ENCODE results near the gene NEXN.

DNA sequence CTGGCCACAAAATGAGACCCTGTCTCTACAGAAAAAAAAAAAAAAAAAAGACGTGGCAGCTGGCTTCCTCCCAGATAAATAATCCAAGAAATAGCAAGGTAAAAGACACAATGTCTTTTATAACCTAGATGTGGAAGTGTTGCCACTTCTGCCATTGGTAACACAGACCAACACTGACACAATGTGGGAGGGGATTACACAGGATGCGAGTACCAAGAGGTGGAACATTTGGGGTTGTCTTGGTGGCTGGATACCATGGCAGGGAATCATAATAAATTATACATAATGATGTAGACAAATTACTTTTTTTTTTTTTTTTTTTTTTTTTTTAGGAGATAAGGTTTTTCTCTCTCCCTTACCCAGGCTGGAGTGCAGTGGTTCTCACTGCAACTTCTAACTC lies 6.0 kb upstream of the NEXN start:
- TF ChIP-seq ZNF12 (CRISPR knock-in tag; IDR thresholded peaks at IDR 0.05) (no peak), IRF2 (CRISPR knock-in tag; IDR thresholded peaks at IDR 0.05) (no peak), PPARG (CRISPR knock-in tag; conservative IDR thresholded peaks at IDR 0.05) (no peak), POLR2AphosphoS5 (IDR thresholded peaks at IDR 0.05; ENCODE audit: low read depth, low read length) (no peak), SIN3A (IDR thresholded peaks at IDR 0.05; ENCODE audit: borderline replicate concordance, low read depth, low read length) (no peak), NR2F2 (IDR thresholded peaks at IDR 0.05; ENCODE audit: borderline replicate concordance, low read depth) (no peak), CBFB (CRISPR knock-in tag; IDR thresholded peaks at IDR 0.05) (no peak), MAFG (CRISPR knock-in tag; IDR thresholded peaks at IDR 0.05) (no peak), NFATC3 (CRISPR knock-in tag; IDR thresholded peaks at IDR 0.05) (no peak), ELF1 (CRISPR knock-in tag; IDR thresholded peaks at IDR 0.05) (no peak), CREM (IDR thresholded peaks at IDR 0.05) (no peak), CREM (CRISPR knock-in tag; IDR thresholded peaks at IDR 0.05) (no peak)
- TF ChIP-seq, protein P1, sequence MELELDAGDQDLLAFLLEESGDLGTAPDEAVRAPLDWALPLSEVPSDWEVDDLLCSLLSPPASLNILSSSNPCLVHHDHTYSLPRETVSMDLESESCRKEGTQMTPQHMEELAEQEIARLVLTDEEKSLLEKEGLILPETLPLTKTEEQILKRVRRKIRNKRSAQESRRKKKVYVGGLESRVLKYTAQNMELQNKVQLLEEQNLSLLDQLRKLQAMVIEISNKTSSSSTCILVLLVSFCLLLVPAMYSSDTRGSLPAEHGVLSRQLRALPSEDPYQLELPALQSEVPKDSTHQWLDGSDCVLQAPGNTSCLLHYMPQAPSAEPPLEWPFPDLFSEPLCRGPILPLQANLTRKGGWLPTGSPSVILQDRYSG (CRISPR knock-in tag; IDR thresholded peaks at IDR 0.05): no peak
- TF ChIP-seq, protein P2, sequence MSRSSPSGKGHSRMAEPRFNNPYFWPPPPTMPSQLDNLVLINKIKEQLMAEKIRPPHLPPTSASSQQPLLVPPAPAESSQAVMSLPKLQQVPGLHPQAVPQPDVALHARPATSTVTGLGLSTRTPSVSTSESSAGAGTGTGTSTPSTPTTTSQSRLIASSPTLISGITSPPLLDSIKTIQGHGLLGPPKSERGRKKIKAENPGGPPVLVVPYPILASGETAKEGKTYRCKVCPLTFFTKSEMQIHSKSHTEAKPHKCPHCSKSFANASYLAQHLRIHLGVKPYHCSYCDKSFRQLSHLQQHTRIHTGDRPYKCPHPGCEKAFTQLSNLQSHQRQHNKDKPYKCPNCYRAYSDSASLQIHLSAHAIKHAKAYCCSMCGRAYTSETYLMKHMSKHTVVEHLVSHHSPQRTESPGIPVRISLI (CRISPR knock-in tag; IDR thresholded peaks at IDR 0.05; ENCODE audit: borderline replicate concordance): no peak
- TF ChIP-seq, protein P3, sequence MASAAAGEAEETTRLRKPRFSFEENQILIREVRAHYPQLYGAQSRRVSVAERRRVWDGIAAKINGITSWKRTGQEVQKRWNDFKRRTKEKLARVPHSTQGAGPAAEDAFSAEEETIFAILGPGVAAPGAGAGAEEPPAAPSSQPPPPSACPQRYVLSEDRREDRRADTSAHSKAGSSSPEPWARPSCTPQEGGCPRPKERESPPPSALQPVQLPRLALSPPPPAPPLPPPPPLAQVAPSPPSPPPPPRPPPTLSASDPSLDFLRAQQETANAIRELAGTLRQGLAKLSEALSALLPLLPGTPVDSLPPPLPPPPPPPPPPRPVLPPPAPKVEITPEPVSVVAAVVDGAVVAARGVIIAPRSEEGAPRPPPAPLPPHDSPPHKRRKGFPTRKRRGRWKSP (CRISPR knock-in tag; IDR thresholded peaks at IDR 0.05): no peak

Measured in HepG2 (cell line).